LNCaP clone FGC (cell line): ENCODE data around the gene DNAJB6.

Source experiments
- DNase-seq: peaks from one replicate; pipeline ENCODE4 v3.0.0-alpha.2; 2011; ENCODE audit warnings: low read depth
- H3K4me3 ChIP-seq: 2 replicates; pipeline ENCODE4 v1.5.1; 2011; ENCODE audit warnings: mild to moderate bottlenecking, low read depth, low read length, control low read depth
- TF ChIP-seq, protein P1 (sequence below): IDR thresholded peaks from 2 replicates; pipeline ENCODE4 v1.5.1; 2012; ENCODE audit warnings: mild to moderate bottlenecking; ENCODE audit not compliant: control insufficient read depth, insufficient read depth; ENCODE audit errors: extremely low read depth

DNAJB6 gene

DNA sequence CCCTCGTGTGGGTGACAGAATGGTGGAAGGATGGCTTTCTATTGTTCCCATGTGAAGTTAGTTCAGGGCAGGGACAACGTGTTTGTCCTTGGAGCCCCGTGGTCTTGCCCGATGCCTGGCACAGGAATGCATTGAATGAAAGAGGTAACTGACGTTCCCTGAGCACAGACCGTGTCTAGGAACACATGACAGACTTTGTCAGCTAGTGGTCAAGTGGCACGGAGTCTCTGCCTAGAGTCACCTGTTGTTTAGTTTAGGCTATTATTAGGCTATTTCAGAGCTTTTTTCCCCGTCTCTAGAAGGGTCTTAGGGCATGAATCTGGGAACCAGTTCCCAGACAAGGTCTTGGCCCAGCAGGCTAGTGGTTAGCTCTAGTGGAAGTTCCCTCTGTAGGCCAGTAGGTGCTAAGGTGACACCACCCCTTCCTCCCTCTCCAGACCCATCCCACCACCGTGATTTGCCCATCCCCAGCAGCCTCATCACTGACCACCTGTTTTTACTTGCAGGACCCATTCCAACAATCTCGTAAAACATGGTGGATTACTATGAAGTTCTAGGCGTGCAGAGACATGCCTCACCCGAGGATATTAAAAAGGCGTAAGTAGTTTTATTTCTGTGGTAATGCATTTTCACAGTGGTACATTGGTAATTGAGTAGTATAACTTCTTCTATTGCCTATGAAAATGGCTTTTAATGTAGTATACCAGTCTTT lies 21.4 kb downstream of the DNAJB6 start:
- no peak overlapping the region for H3K4me3 ChIP-seq
- TF ChIP-seq, protein P1, sequence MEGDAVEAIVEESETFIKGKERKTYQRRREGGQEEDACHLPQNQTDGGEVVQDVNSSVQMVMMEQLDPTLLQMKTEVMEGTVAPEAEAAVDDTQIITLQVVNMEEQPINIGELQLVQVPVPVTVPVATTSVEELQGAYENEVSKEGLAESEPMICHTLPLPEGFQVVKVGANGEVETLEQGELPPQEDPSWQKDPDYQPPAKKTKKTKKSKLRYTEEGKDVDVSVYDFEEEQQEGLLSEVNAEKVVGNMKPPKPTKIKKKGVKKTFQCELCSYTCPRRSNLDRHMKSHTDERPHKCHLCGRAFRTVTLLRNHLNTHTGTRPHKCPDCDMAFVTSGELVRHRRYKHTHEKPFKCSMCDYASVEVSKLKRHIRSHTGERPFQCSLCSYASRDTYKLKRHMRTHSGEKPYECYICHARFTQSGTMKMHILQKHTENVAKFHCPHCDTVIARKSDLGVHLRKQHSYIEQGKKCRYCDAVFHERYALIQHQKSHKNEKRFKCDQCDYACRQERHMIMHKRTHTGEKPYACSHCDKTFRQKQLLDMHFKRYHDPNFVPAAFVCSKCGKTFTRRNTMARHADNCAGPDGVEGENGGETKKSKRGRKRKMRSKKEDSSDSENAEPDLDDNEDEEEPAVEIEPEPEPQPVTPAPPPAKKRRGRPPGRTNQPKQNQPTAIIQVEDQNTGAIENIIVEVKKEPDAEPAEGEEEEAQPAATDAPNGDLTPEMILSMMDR = no peak
- no peak for DNase-seq

DNA sequence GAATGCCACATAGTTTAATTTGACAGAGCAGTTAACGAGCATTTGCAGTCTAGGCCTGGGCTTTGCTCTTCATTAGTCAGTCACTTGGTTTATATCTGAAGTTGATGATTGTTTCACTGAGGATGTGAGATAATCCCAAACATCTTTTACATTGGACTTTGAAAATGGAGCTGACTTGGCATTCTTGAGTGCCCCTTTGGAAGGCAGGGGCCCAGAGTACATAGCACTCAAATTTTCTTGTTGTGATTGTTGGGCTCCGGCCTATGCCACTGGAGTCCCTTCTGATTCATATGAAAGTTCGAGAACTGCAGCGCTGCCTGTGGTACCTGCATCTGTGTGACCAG lies 21.9 kb downstream of the DNAJB6 start:
- DNase-seq = no peak

DNA sequence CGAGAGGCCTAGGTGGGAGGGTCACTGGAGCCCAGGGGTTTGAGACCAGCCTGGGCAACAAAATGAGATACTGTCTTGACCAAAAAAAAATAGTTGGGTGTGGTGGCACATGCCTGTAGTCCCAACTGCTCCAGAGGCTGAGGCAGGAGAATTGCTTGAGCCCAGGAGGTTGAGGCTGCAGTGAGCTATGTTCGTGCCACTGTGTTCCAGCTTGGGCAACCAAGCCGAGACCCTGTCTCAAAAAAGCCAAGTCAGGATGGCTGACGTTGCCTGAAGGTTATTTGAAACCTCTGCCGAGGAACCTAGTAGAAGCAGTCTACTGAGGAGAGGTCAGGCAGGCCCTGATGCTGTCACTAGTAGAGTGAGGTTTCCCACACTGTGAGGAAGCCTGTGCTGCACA lies 22.8 kb downstream of the DNAJB6 start:
- TF ChIP-seq, protein P1 = no peak
- no peak for DNase-seq
- H3K4me3 ChIP-seq = no peak overlapping the region

More for the DNA sequence above, 21.9 kb downstream of the DNAJB6 start:
- TF ChIP-seq, protein P1 = no peak
- H3K4me3 ChIP-seq = no peak overlapping the region

DNA sequence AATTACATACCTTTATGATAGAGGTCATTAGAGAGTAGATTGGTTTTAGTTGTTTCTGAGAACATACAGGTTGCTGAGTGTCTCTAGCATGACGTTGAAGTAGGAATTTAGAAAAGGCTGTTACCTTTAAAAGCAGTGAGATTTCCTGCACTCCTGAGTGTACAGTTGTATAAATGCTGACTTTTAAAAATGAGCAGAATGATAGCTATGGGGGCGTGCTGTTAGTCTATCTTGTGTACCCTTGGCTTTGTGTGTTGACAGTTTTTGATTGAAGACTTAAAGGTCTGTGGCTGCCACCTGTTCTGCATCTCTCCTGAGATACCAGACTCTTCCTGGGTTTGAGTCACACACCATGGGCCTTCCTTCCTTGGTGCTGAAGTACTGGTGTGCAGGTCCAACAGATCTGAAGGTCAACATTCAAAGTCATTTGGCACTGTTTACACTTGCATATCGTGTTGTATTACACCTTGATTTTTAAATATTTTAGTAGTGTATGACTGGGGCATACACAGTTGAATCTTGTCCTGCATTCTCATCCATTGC lies 23.8 kb downstream of the DNAJB6 start:
- TF ChIP-seq, protein P1 = no peak
- no peak overlapping the region for H3K4me3 ChIP-seq

DNA sequence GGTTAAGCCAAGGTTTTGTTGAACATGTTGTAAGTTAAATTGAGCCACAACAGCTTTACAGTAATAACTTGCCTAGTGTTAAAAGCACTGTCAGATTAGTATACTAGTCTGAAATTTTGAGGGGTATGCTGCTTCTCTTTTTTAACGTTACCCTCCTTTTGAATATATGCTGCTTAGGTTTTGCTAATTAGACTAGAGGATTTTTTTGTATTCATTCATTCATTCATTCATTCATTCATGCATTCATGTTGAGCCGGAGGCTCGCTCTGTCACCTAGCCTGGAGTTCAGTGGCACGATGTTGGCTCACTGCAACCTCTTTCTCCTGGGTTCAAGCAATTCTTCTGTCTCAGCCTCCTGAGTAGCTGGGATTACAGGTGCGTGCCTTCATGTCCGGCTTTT lies 24.7 kb downstream of the DNAJB6 start:
- TF ChIP-seq, protein P1 = no peak
- DNase-seq = no peak
- no peak overlapping the region for H3K4me3 ChIP-seq

More for the DNA sequence above, 23.8 kb downstream of the DNAJB6 start:
- no peak for DNase-seq

DNA sequence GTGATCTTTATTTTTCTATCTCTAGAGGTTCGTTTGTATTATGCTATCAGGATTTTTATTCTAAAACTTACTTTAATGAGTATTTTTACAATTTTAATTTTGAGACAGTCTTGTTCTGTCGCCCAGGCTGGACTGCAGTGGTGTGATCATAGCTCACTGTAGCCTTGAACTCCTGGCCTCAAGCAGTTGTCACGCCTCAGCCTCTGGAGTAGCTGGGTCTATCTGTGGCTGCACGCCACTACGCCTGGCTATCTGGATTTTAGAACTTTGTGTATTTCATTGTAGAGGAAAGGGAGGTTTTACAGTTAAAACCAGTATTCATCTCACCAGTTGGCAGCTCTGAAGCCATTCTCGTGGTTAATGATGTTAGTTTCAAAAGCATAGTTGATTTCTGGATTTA lies 25.9 kb downstream of the DNAJB6 start:
- no peak overlapping the region for H3K4me3 ChIP-seq
- TF ChIP-seq, protein P1 = no peak
- DNase-seq = no peak

DNA sequence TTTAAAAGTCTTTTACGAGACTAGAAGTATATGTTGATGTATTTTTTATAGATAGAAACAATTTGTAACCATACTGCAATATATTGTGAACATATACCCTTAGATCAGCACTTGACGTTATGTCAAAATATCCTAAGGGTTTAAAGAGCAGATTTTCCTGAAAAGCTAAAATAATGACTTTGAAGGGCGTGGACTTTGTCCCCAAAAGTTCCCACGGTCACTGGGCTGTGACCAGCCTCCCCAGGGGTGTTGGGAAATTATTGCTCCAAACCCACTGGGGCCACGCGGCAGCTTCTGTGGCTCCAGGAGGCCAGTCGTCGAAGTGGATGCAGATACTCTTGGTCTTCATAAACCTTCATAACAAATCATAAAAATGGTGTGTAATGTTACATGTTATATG lies 29.9 kb downstream of the DNAJB6 start:
- H3K4me3 ChIP-seq = no peak overlapping the region
- TF ChIP-seq, protein P1 = no peak

More for the DNA sequence above, 29.9 kb downstream of the DNAJB6 start:
- DNase-seq = no peak
